ENCODE measurements around the gene MAGEF1. TPM values are rescaled to one million over a fixed set of nuclear protein-coding genes. Genes with fewer than 3 reads are reported as not detected.

MAGEF1 gene
- total and polyA plus RNA-seq, 2 donors (not counting 3 experiments of a cell fraction or from before 2014, with no cell fraction given) = 7.0 to 14.2 TPM

DNA sequence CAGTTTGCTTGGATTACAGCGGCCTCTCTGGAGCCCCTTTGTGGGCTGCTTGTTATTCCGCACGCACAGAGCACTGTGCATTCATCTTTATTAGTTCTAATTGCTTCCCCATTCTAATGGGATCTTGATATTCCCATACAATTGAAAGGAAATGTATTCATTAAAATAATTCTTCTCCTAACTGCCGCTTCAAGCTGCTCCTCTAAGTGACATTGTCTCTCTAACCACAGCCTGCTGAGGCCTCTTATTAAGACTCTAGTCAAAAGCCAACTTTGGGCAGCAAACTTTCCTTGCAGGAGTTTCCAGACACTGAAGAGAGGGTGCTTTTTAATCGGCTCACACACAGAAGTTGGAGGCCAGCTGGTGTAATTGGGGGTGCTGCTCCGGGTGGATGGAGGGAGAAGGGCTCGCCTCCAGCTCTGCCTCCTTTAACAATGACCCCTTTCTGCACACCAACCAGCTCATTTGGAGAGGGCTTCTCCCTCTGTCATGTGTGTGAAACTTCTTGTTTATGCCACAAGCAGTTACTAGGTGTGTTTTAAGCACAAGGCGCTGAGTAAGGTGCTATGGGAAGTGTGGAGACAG is 5.6 kb upstream of the MAGEF1 start:
- Histone ChIP-seq H3K4me1 (ENCODE audit: control insufficient read depth, extremely low read depth, insufficient read depth, low read length) (no peaks in the 10 kb centered on the region), H3K79me2 (ENCODE audit: control insufficient read depth, insufficient read depth, low read length) (no peaks in the 10 kb centered on the region), H3K9me3 (replicated peaks; ENCODE audit: control insufficient read depth, insufficient read depth, low read length) (no peaks in the 10 kb centered on the region), H2AFZ (ENCODE audit: low read depth, low read length) (no peak overlapping the region), H4K20me1 (replicated peaks; ENCODE audit: control insufficient read depth, extremely low read depth, insufficient read depth, low read length) (no peaks in the 10 kb centered on the region), H3K4me2 (ENCODE audit: insufficient read depth, low read length) (no peak overlapping the region), H3K9ac (replicated peaks; ENCODE audit: extremely low read depth, insufficient read depth, low read length) (no peak overlapping the region), H3K9me1 (replicated peaks; ENCODE audit: control insufficient read depth, extremely low read depth, insufficient read depth, low read length) (no peaks in the 10 kb centered on the region), H3K27me3 (ENCODE audit: control insufficient read depth in 2 of 2, insufficient read depth in 2 of 2, low read length in 2 of 2) (peaks cover 3 to 7% of the 10 kb centered on the region in 2 experiments), H3K4me3 (replicated peaks in 1 of 3; ENCODE audit: insufficient read depth in 1 of 3, low read depth in 1 of 3, low read length in 3 of 3) (no peak overlapping the region), H3K27ac (ENCODE audit: insufficient read depth, low read depth, low read length) (no peak overlapping the region), H3K36me3 (ENCODE audit: control insufficient read depth in 2 of 2, extremely low read depth in 1 of 2, insufficient read depth in 2 of 2, low read length in 2 of 2) (no peaks in the 10 kb centered on the region)
- ChIA-PET CTCF (interaction anchor here (1.1 to 2.6 kb wide), 2 partner anchors 156 to 205 kb away, joined by 3 to 11 read pairs; partner anchors contain the start of gene EPHB3), POLR2A (no interaction called here)
- dilution Hi-C loops (cut with MboI; ENCODE audit: extremely low pct_ligation_motif_present, low sequenced_read_pairs) (no loop called here), intact Hi-C loops (cut with micrococcal nuclease) (no loop called here)
- FAIRE-seq = no peak
- no TSS peak for BruUV-seq (replicated peaks)
- no peak for TF ChIP-seq GATA2 (IDR thresholded peaks at IDR 0.05; ENCODE audit: insufficient read depth, insufficient read length, low read depth, low read length)
- TF ChIP-seq FOS (IDR thresholded peaks at IDR 0.05; ENCODE audit: borderline replicate concordance, insufficient read depth, low read length) = no peak
- no peak for TF ChIP-seq POLR2AphosphoS5 (IDR thresholded peaks at IDR 0.05; ENCODE audit: insufficient read depth, low read depth, low read length)
- TF ChIP-seq JUN (IDR thresholded peaks at IDR 0.05; ENCODE audit: borderline replicate concordance, insufficient read depth, insufficient read length, low read depth) = no peak
- no peak for TF ChIP-seq EZH2 (IDR thresholded peaks at IDR 0.05; ENCODE audit: borderline replicate concordance, low read depth, low read length, severe bottlenecking)
- TF ChIP-seq POLR2A (IDR thresholded peaks at IDR 0.05; ENCODE audit: low read depth, low read length) = no peak
- TF ChIP-seq, protein P1, sequence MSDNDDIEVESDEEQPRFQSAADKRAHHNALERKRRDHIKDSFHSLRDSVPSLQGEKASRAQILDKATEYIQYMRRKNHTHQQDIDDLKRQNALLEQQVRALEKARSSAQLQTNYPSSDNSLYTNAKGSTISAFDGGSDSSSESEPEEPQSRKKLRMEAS (IDR thresholded peaks at IDR 0.05; ENCODE audit: insufficient read depth, insufficient read length) = no peak
- TF ChIP-seq, protein P2, sequence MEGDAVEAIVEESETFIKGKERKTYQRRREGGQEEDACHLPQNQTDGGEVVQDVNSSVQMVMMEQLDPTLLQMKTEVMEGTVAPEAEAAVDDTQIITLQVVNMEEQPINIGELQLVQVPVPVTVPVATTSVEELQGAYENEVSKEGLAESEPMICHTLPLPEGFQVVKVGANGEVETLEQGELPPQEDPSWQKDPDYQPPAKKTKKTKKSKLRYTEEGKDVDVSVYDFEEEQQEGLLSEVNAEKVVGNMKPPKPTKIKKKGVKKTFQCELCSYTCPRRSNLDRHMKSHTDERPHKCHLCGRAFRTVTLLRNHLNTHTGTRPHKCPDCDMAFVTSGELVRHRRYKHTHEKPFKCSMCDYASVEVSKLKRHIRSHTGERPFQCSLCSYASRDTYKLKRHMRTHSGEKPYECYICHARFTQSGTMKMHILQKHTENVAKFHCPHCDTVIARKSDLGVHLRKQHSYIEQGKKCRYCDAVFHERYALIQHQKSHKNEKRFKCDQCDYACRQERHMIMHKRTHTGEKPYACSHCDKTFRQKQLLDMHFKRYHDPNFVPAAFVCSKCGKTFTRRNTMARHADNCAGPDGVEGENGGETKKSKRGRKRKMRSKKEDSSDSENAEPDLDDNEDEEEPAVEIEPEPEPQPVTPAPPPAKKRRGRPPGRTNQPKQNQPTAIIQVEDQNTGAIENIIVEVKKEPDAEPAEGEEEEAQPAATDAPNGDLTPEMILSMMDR (IDR thresholded peaks at IDR 0.05; ENCODE audit: extremely low read depth in 1 of 2, insufficient read depth in 1 of 2, low read depth in 1 of 2, low read length in 2 of 2) = no peak
- no peak for TF ChIP-seq MYC (IDR thresholded peaks at IDR 0.05; ENCODE audit: low read depth, low read length)
- no peak for DNase-seq (ENCODE audit: low read depth, low spot score)

All from endothelial cell of umbilical vein (primary cell).